Skeletal muscle cell (primary cell): ENCODE data around the gene SMTN.
"Not testable (repeated sequence)": the region's sequence is repeated elsewhere in the genome, so short reads cannot be mapped to it uniquely, and the experiment has no call there.

Experiments
- DNase-seq: peaks from one replicate; pipeline ENCODE4 v3.0.0-alpha.2; 2010; ENCODE audit warnings: low read depth
- H3K4me3 ChIP-seq: 2 replicates; pipeline ENCODE4 v1.5.1; 2011; ENCODE audit warnings: low read depth, mild to moderate bottlenecking, control low read depth, low read length, moderate library complexity

The SMTN gene

DNA sequence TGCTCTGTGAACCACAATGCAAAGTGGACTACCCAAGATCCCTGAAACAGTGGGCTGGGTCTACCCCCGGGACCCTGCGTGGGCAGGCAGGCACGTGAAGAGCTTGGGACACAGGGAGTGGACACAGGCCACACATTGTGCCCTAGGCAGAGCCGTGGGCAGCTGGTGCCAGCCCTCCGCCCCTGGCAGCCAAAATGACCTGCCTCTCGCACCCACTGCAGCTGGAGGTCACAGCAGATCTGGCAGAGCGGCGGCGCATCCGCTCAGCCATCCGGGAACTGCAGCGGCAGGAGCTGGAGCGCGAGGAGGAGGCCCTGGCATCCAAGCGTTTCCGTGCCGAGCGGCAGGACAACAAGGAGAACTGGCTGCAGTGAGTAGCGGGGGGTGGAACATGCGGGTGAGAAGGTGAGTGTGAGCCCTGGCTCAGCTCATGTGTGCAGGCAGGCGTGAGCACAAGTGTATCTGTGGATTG, 6.7 kb downstream of the SMTN start:
- H3K4me3 ChIP-seq = no peak overlapping the region
- DNase-seq = no peak

GRCh38 chr22:31088233-31088986, 7.3 kb downstream of the SMTN start:
- DNase-seq = no peak
- H3K4me3 ChIP-seq = no peak overlapping the region

DNA sequence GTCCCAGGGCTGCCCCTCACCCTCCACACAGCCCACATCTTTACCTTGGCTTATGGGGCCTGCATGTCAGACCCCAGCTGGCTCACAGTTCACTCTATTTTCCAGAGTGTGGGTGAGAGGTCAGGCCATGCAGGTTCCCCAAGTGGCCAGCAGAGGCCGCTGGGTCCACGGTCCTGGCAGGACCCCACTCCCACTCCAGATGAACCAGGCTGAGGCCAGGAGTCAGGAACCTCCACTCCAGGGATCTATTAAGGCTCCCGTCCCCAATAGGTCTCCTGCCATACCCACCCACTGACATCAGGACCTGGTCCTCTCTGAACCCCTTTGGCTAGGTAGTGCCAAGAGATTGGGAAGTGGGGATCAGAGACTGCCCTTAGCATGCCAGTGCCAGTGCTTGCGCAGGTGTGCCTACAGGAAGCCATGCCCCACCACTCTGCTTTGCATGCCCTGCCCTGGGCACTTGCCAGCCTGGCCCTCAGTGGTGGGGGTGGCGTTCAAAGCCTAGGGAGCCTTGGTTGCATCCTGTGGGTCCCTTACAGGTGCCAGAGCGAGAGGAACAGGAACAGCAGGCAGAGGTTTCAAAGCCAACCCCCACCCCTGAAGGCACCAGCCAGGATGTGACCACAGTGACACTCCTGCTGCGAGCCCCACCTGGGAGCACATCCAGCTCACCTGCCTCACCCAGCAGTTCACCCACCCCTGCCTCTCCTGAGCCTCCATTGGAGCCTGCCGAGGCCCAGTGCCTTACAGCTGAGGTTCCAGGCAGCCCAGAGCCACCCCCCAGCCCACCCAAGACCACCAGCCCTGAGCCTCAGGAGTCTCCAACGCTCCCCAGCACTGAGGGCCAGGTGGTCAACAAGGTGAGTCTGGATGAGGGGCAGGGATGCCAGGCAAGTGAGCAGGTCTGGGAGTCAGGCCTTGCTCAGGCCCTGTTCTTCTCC, 8.3 kb downstream of the SMTN start:
- H3K4me3 ChIP-seq = no peak overlapping the region
- no peak for DNase-seq

GRCh38 chr22:31090217-31091085, 9.3 kb downstream of the SMTN start:
- no peak overlapping the region for H3K4me3 ChIP-seq
- no peak for DNase-seq

DNA sequence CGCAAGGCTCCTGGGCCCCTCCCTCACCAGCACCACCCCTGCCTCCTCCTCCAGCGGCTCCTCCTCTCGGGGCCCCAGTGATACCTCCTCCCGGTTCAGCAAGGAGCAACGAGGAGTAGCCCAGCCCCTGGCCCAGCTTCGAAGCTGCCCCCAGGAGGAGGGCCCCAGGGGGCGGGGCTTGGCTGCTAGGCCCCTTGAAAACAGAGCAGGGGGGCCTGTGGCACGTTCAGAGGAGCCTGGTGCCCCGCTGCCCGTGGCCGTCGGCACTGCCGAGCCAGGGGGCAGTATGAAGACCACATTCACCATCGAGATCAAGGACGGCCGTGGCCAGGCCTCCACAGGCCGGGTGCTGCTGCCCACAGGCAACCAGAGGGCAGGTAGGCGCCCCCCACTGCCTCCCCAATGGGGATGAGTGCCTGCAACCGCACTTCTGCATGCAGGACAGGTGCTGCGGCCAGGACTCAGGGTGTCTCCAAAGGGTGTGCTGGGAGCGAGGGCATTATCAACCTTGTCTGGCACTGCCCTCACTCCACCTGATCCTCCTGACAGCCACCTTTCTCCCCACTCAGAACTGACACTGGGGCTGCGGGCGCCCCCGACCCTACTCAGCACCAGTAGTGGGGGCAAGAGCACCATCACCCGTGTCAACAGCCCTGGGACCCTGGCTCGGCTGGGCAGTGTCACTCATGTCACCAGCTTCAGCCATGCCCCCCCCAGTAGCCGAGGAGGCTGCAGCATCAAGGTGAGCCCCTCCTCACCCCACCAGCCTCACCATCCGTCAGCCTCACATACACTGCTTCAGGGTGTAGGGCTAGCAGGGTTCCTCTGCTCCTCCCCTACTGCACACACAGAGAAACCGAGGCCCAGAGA, 10.2 kb downstream of the SMTN start:
- no peak for DNase-seq
- no peak overlapping the region for H3K4me3 ChIP-seq

- no peak overlapping the region for H3K4me3 ChIP-seq
- DNase-seq = no peak
Measured at GRCh38 chr22:31092161-31092560, 11.0 kb downstream of the SMTN start.

- no peak for DNase-seq
- no peak overlapping the region for H3K4me3 ChIP-seq
Measured at GRCh38 chr22:31093086-31093850, 12.2 kb downstream of the SMTN start.

GRCh38 chr22:31094021-31094551, 13.0 kb downstream of the SMTN start:
- no peak for DNase-seq
- no peak overlapping the region for H3K4me3 ChIP-seq

GRCh38 chr22:31094741-31095140, 13.6 kb downstream of the SMTN start:
- no peak for DNase-seq
- no peak overlapping the region for H3K4me3 ChIP-seq

GRCh38 chr22:31095637-31096249, 14.6 kb downstream of the SMTN start:
- H3K4me3 ChIP-seq = no peak overlapping the region
- DNase-seq = no peak

- no peak for DNase-seq
- H3K4me3 ChIP-seq = no peak overlapping the region
Measured at GRCh38 chr22:31096657-31097279, 15.7 kb downstream of the SMTN start.

GRCh38 chr22:31097539-31097938, 16.4 kb downstream of the SMTN start:
- not testable (repeated sequence) for DNase-seq, H3K4me3 ChIP-seq

DNA sequence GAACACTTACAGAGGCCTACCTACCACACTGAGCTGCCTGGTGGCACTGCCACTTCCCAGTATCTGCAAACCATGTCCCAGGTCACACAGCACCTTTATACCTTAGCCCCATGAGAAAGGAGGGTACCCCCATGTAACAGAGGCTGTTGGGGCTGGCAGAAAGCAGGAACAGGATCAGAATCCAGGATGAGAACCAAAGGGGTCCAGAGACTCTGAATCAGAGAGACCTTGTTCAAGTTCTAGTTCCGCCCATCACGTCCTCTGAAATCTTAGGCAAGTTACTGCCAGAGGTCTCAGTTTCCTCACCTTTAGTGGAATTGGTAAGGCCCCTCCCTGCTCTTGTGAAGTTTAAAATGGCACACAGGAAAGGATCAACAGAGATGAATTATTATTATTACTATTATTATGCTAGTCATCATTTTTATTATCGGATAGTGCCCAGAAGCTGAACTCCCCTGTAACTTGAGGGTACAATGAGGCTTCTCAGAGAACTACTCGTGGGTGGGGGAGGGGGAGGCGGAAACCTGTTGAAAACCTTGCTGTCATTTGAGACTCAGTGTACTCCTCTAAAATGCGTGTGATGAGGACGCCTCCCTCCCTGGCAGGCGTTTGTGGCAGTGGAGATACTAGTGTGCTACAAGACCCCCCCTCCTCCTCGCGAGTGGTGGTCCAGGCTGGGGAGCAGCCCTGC, 17.0 kb downstream of the SMTN start:
- DNase-seq = no peak
- H3K4me3 ChIP-seq = no peak overlapping the region

GRCh38 chr22:31098632-31099110, 17.6 kb downstream of the SMTN start:
- no peak overlapping the region for H3K4me3 ChIP-seq
- no peak for DNase-seq

DNA sequence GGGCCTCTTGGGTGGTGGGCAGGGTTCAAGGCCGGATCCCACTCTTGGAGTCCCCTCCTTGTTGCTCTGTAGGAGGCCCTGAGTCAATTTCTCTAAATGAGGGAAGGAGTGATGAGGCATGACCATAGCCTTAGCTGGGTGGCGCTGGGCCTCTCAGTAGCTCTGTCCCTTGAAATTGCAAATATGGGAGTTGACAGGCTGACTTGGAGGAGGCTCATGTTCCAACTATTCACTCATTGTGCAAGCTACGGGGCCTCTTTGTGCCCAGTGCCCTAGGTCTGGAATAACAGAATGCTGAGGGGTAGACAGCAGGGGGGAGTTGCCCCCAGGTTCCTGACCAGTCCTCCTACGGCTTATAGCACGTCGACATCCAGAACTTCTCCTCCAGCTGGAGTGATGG, 18.3 kb downstream of the SMTN start:
- DNase-seq = no peak
- no peak overlapping the region for H3K4me3 ChIP-seq
